HG02885 (cell line): ENCODE measurements around the gene RHEB.
"Not testable (repeated sequence)": the region's sequence is repeated elsewhere in the genome, so short reads cannot be mapped to it uniquely, and the experiment has no call there.

ENCODE experiments used
- ATAC-seq: cut with Tn5 transposase; IDR thresholded peaks from one replicate; pipeline ENCODE4 v1.9.1; 2021; ENCODE audit warnings: mild to moderate bottlenecking; ENCODE audit not compliant: unreplicated experiment, poor library complexity

RHEB gene

DNA sequence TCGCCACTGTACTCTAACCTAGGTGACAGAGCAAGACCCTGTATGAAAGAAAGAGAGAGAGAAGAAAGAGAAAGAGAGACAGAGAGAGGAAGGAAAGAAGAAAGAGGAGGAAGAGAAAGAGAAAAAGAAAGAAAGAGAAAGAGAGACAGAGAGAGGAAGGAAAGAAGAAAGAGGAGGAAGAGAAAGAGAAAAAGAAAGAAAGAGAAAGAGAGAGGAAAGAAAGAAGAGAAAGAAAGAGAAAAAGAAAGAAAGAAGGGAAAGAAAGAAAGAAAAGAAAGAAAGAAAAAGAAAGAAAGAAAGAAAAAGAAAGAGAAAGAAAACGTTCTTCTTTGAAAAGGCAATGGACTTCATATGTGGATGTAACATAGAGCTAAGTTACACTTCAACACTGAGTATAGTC is 16.5 kb upstream of the RHEB start:
- ATAC-seq = not testable (repeated sequence)

DNA sequence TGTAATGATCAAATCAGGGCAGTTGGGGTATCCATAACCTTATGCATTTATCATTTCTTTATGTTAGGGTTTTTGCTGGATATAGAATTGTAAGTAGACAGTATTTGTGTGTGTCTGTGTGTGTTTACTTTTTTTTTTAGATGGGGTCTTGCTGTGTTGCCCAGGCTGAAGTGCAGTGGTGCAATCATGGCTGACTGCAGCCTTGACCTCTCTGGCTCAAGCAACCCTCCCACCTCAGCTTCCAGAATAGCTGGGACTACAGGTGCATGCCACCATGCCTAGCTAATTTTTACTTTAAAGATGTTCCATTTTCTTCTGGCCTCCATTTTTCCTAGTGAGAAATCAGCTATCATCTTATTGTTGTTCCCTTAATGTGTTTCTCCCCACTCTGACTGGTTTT is 10.1 kb upstream of the RHEB start:
- no peak for ATAC-seq

DNA sequence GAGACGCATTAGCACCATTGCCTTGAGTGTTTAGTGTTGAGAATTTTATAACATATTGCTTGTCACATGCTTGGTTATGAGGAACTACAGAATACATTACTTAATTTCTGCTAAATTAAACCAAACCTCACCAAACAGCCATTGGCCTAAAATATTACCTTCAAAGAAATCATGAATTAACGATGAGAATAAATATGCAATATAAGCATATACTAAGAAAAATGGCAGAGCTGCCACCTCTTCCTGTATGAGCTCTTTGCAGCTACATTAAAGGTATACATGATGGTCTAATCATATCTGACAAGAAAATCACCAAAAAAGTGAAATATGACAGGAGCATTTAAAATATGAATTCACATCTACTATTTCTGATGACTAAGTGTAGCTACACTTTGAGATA is 5.2 kb upstream of the RHEB start:
- no peak for ATAC-seq

DNA sequence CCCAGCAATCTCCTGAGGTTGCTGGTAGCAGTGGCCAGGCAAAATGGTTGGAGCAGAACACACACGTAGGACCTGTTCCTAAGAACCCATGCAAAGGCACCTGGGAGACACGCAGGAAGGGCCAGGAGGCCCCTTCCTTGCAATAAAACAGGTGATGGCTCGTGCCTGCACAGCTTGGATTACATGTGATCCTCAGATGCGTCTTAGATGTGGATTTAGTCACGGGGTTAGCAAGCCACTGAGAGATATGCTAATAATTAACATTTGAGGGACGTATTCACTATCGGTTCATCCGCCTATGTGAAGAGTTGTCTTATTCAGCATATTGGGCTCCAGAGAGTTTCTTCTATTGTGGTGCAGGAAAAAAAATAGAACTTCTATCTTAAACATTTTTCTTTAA is 4.6 kb upstream of the RHEB start:
- no peak for ATAC-seq

DNA sequence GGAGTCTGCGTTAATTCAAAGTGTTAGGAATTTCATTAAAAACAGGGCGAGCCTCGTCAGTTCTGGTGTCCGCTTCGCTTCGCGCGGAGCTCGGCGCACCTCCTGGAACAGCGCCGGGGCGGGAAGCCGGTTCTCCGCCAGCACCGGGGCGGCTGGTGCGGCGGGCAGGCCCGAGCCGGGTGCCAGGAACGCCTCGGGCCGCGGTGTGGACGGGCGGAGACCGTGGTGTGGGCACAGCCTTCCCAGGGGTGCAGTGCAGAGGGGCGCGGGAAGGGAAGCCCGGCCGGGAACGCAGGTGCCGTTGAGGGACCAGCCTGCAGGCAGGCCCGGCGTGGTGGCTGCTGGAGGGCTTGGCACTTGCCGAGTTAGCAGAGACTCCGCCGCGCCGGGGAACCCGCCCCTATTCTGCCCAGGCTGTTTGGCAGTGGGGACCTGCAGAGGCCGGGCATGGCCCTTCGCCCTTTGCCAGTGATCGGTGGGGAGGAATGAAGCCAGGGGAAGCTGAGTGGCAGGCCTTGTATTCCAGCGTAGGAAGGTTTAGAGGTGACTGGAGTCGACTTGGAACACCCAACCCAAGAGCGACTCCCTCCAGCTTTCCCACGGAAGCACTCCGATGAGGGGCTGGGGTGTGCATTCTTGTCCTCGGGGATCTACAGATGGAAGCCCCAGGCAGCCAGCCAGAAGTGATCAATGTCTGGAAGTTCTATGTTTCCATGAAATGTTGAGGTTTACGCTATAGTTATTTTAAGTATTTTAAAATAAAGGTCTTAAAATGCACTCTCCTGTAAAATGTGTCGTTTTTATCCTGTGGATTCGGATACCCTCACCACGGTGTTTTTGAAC is 945 bp upstream of the RHEB start:
- no peak for ATAC-seq

DNA sequence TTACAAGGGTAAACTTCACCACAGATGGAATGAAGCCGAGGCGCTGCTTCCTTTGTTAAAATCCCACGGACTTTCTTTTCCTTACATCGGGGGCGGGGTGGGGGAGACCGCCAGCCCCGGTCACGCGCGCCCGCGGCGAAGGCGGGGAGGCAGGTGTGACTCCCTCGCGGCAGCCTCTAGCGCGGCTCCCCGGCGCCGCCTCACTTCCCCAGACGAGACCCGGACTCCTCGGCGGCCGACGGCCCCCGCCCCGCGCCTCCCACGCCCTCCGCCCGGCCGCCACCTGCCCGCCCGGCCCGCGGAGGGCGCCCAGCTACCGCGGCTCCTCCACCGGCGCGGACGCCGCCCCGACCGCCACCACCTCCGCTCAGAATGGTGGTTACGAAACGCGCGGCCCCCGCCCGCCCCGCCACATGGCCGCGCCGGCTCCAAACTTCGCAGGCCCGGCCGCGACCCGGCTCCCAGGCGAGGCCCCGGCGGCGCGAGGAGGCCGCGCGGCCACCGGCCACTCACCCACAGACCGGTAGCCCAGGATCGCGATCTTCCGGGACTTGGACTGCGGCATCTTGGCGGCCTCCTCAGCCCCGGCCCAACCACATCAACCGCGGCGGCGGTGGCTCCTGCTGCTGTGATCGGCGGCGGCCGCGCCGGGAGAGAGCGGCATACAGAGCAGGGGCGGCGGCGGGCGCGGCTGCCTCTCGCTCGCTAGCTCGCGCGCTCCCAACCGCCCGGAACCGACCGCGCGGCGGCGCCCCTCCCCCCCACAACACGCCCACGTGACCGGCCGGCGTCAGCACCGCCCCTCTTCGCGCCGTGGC is 539 bp downstream of the RHEB start:
- ATAC-seq = peak; percentile 66

DNA sequence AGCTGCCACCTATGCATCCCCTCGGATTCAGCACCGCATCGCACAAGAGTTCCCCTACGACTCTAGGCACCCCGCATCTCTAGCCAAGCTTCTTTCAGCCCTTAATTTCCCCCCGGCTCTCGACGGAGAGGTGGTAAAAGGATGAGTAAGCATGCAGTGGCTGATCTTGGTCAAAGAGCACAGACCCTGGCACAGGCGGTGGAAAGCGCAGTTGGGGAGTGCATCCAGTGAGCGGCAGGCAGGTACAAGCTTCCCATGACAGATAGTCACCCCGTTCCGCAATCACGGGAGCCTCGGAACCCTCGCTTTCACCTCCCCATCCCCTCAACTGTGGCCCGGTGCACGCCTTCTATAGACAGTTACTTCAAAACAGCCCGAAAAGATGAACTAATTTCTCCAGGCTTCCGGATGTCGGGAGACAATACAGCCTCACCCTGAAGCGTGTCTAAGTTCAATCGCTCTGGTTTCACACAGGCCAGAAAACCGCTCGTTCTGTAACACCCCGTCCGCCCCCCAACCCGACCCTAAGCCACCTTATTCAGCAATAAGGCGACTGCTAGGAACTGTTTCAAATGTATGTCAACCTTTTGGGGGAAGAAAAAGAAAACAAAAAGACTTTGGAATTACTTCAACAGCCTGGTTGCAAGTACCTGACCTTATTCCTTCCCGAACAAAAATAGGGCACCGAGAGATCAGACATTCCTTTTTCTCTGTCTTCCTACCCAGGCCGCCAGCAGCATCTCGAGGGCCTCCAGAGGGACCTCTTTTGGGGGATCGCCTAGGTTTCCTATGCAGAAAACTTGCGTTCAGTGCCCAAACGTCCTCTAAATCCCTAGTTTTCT is 1.4 kb downstream of the RHEB start:
- no peak for ATAC-seq

DNA sequence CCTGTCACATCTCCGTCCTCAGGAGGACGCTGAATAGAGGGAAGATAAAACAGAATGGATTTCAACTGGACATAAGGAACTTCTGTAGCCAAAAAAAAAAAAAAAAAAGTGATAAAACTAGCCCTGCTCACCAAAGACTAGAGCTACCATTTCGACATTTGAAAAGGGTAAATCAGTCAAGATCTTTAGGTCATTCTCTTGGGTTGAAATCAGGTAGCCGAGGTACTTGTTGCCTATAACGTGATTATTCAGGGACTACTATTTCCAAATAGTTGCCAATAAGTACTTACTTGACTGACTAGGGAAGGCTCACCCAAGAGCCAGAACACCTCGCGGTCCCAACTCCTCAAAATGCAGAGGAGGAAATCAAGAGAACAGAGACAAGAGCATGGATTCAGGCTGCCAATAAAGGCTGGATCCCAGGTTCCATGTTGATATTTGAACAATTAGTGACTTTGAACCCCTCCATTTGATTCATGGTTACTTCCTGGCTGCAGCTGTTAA is 2.0 kb downstream of the RHEB start:
- no peak for ATAC-seq

DNA sequence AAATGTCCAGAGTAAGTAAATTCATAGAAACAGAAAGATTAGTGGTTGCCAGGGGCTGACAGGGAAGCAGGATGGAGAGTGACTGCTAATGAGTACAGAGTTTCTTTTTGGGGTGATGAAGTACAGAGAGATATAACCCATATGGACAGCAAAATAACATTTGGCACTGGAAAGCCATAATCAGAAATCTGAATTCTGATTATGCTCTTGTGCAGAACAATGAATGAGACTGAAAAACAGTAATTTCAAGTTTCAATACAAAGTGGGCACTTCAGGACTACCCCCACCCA is 4.5 kb downstream of the RHEB start:
- ATAC-seq = no peak

DNA sequence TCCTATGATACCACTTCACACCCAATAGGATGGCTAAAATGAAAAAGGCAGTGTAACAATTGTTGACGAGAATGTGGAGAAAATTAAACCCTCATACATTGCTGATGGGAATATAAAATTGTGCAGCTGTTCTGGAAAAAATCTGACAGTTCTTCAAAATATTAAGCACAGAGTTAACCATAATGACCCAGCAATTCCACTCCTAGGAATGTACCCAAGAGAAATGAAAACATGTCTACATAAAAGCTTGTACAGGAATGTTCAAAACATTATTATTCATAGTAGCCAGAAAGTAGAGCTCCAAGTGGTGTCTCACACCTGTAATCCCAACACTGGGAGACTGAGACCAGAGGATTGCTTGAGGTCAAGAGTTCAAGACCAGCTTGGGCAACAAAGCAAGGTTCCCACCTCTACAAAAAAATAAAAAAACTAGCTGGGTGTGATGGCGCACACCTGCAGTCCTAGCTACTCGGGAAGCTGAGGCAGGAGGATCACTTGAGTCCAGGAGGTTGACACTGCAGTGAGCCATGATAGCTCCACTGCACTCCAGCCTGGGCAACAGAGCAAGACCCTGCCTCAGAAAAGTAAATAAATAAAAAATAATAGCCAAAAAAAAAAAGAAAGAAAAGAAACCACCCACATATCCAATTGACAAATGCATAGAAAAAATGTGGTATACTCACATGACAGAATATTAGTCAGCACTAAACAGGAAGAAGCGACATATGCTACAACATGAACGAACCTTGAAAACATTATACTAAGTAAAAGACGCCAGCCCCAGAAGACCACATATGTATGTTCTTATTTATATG is 5.0 kb downstream of the RHEB start:
- no peak for ATAC-seq

DNA sequence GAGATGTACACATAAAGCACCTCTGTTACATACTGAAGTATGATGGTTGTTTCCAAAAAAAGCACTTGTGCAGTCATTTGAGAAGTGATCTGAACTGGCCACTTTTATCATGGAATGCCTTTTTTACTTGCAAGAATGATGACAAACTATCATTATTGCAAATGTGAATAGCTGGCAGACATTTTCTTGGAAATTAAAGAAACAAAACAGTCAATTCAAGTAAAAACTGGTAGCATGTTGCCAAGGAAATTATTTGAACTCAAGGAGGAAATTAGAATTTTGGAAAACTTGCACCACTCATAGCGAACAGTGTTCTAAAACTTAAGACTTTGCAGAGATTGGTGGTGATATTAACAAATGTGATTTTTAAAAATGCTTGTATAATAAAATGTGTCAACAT is 6.6 kb downstream of the RHEB start:
- ATAC-seq = no peak

DNA sequence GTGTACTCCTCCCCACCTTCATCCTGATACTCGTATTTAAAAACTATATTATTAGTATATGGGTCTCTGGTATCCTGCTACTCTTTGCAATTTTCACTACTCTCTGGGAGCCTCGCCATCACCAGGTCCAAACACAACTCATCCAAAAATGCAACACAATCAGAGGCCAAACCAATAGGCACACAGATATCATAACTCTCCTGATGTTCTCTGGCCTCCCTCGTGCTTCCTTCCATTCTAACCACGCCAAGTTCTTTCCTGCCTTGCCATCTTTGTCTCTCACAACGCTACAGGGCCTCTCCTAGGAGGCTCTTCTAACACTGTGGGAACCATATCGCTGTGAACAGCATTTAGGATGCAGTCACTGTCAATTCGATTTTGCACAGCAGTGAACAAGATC is 7.3 kb downstream of the RHEB start:
- ATAC-seq = no peak

DNA sequence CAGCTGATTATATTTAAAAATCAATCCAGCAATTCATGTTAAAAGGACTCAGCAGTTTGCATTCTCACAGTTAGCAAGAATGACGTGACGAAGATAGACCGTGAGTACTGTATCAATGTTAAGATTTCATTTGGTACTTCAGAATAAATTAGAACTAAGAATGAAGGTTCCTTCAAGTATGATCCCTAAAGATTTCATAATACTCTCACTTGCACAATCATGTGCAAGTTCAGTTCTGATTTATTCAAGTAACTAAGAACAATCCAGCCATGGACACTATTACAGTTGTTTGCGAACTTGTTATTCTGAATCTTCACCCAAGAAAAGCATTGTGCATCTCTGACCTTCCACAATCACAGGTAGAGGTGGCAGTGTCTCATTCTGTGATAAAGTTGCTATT is 7.7 kb downstream of the RHEB start:
- ATAC-seq = no peak

DNA sequence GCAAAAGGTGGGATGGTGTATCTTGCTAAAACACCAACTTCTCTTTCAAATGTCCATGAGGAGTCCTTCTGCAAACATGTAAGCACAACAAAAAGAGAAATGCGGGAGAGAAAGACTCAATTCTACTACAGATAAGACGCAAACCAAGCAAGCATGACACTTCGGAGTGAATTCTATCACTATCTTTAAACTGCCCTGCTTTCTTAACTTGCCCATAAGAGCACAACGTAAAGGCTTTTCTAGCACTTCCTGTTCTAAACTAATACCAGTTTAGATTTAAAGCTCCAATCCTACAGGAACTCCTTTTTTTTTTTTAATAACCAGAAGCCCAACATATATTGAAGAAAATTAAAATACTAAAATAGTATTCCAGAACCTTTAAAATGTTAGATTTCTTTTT is 8.4 kb downstream of the RHEB start:
- no peak for ATAC-seq

DNA sequence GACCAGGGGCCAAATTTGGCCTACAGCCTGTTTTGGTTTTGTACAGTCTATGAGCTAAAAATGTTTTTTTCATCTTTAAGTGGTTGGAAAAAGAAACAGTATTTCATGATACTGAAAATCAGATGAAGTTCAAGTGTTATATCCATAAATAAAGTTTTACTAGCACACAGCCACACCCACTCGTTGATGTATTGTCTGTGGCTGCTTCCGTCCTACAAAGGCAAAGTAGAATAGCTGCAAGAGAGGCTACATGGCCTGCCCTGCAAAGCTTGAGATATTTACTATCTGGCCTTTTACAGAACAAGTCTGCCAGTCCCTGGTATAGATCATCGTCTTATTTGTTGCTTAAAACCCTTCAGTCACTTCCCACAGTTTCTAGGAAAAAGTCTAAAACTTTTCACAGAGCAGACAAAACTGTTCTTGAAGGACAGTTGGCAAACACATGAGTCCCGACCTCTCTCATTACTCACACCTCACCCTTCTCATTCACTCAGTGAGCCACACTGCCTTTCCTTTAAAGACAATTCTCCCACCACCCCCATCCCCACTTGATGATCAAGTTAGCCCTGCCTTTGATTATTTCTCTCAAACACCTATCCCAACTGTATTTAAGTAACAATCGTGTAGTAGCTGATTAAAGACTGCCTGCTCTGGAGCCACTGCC is 9.9 kb downstream of the RHEB start:
- ATAC-seq = no peak

DNA sequence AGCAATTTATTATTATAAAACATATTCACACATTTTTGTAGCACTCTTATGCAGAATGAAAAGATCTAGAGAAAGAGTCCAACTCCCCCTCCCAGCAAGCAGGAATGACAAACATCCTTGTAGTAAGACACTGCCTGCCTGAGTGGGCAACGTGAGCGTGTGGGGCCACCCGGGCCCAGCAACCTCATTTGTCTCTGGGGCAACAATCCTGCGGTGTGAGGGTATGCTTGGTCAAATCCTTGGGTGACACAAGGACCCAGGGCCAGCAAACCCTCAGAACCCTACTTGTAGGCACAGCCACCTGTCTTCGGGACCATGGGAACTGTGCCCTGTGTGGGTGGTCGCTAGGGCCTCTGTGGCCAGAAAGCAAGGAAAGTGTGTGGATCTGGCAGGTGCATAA is 10.7 kb downstream of the RHEB start:
- ATAC-seq = no peak

DNA sequence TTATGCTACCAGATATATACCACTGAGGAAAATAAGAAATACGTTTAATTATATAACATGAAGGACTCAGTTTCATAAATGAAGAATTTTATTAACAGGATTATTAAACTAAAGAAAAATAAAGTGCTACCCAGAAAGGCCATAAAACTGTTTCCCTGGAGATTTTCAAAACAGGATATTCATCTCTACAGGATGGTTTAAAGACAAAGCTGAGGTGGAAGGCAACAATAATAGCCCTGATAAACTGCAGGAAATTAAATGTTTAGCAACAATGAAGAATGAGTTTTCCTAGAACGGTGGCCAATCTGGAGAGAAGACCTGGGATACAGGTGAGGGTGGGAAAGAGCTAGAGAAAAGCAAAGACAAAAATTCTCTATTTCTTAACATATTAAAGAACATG is 11.9 kb downstream of the RHEB start:
- no peak for ATAC-seq

DNA sequence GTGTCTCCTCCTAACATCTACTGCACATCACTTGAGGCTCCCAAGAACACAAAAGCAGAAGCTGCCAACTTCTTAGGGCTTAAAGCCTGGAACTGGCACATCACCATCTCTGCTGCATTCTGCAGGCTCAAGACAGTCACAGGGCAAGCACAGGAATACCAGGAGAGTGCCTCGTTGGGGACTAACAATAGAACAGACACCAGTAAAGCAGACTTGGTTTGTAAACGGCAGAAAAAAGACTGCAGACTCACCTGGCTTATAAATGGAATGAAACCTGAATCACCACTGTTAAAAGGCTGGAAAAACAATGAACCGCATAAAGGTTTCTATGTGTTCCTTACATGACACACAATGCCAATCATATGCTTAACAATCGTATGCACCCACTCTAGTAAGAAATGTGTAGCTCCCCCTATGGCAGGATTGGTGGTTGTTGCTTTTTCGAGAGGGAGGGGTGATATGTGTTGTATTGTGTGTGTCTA is 12.8 kb downstream of the RHEB start:
- ATAC-seq = no peak

DNA sequence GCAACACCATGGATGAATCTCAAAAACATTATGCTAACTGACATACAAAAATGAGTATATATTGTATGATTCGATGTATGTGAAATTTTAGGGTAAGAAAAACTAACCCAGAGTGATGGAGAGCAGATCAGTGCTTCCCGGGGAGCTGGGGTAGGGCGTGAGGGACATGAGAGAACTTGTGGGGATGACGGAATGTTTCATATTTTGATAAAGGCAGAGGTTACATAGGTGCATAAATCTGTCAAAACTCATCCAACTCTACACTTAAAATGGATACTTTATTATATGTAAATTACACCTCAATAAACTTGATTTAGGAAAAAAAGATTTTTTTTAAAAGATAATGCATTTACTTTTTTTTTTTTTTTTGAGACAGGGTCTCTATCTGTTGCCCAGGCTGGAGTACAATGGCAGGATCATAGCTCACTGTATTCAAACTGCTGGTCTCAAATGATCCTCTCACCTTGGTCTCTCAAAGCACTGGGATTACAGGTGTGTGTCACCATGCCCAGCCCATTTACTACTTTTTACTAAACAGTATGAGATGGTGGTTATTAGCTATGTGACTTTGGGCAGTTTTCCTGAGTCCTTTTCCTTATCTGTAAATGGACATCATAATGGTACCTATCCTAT is 13.7 kb downstream of the RHEB start:
- no peak for ATAC-seq
